Stimulated activated CD4-positive, alpha-beta T cell treated with anti-CD3 and anti-CD28 coated beads, Interleukin-12 subunit alpha, Interleukin-12 subunit beta, amount 100 ng/mL, for 48 hours (primary cell): Measurements from ENCODE around the gene PTPMT1.
A peak's percentile ranks its signal among the peaks of the same experiment; 100 is the strongest.
"Not testable (repeated sequence)": the region's sequence is repeated elsewhere in the genome, so short reads cannot be mapped to it uniquely, and the experiment has no call there.

ENCODE experiments used
- DNase-seq, 3 donors: peaks; one replicate each; pipeline ENCODE4 v3.0.0-alpha.2; 2020; ENCODE audit warnings: low read depth in 2 of 3, low spot score in 1 of 3

Gene PTPMT1, protein sequence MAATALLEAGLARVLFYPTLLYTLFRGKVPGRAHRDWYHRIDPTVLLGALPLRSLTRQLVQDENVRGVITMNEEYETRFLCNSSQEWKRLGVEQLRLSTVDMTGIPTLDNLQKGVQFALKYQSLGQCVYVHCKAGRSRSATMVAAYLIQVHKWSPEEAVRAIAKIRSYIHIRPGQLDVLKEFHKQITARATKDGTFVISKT

DNA sequence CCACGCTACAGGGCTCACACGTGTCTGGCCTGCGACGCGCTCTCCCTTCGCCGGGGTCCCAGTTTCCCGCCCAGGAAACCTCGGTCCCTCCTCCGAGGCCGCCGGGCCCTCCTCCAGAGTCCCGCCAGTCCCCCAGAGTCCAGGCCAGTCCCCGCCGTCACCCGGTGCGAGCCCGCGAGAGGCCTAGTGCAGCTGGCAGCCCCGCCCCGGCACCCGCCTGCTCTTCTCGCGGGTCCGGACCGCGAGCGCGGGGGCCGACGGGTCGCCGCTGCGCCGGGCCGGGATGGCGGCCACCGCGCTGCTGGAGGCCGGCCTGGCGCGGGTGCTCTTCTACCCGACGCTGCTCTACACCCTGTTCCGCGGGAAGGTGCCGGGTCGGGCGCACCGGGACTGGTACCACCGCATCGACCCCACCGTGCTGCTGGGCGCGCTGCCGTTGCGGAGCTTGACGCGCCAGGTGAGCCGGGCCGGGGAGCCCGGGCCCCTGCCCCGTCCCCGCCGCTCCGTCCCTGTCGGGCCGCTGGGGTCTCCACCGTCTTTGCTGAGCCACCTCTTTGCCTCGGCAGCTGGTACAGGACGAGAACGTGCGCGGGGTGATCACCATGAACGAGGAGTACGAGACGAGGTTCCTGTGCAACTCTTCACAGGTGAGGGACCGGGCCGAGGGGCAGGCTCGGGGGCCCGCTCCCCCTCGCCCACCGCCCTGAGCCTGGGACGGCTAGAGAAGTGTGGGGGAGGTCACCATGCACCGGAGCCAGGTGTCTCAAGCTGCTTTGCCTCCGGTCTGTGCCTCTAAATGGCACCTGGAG, at the start of gene PTPMT1:
Gene PTPMT1, plus strand, starts transcription at position 260 of the 809 bp plus-strand sequence. Its CDS starts 24 bp downstream, at position 284.
- DNase-seq = peak; percentile 37 to 67 (median 50)

DNA sequence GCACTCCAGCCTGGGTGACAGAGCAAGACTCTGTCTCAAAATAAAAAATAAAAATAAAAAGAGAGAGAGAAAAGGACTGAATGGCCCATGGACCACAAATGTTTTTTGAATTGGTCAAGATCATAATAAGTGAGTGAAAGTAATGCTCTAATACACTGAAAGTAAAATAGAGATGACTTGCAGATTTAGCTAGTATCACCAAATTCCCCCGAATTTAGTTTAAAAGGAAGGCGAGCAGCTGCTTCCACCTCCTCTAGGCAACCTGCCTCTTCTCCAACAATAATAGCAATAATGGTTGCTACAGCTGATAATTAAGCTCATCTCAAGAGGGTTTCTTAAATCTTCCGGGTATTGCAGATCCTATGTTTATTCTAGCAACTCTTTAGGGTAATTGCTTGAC, 49.2 kb upstream of the PTPMT1 start:
- DNase-seq = no peak

DNA sequence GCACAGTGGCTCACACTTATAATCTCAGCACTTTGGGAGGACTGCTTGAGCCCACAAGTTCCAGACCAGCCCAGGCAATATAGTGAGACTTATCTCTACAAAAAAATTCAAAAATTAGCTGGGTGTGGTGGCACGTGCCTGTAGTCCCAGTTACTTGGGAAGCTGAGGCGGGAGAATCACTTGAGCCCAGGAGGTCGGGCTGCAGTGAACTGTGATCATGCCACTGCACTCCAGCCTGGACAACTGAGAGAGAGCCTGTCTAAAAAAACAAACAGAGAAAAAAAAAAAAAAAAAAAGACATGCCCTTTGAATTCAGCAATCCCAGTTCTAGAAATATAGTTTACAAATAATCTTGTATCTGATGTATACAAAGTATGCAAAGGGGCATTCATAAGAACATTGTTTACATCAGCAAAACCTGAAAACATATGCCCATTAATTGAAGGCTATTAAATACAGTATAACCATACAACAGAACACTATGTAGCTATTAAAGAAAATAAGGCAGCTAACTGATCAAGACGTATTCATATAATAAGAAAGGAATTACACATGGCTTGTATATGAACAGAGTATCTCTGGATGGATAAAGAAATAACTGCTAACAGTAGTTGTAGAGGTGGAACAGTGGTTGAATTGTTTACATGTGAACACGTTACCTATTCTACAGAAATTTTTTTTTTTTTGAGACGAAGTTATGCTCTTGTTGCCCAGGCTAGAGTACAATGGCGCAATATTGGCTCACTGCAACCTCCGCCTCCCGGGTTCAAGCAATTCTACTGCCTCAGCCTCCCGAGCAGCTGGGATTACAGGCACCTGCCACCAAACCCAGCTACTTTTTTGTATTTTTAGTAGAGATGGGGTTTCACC, 48.2 kb upstream of the PTPMT1 start:
- DNase-seq = no peak

DNA sequence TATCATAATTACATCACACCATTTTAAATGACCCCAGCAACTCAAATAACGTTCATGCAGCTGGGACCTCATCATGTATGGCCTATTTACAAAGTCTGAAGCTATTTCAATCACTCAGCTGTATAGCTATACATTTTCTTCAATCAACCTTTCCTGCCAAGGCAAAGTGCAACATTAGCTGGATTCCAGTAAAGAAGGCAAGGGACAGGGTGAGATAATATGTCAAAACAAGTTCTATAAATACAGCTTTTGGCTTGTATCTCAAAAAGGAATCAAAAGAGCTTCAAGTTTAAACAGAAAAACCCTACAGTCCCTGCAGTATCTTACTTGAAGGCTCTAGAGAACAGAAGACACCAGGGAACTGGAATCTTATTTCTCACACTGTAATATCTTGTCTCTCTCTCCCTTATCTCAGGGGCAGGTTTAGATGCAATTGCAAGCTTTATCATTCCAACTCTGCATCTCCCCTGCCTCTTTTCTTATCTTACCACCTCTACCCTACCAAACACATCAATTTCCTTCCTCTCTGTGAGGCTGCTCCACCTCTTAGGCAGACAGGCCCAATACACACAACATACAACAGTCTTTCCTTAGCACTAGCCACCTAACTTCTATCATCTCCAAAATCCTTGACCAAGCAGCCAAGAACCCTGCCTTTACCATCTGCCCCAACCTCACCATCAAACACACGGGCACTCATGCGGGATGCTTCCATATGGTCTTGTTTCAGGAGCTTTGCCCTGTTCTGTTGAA, 47.0 kb upstream of the PTPMT1 start:
- DNase-seq = no peak

DNA sequence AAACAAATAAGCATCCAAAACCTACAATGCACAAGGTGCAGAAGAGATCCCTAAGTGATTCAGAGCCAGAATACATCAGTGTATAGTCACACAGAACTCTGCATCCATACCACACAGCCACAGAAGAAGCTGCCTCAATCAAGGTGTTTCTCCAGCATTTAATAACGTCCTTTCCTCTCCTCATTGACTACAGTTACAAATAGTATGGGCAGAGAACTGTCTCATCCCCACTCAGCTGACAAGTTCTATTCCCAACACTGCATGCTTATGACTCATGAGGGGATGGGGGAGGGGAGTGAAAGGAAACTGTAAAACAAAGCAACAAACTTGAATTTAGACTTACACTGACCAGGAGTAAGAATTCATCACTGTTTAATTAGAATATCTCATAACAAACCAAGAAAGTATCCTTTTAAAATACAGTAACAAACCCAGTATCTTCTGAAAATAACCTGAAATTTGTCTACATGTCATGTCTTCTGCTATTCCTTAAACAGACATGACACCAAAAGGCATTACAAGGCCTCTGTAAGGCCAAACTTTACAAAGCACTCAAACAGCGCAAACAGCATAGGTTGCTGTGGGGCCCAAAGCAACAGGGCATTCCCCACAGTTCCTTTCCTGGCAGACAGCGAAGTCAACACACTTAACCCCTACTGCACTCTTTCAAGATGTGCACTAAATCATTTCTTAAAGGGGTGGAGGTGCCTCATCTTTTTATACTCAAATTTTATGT, 41.7 kb upstream of the PTPMT1 start:
- DNase-seq = no peak

DNA sequence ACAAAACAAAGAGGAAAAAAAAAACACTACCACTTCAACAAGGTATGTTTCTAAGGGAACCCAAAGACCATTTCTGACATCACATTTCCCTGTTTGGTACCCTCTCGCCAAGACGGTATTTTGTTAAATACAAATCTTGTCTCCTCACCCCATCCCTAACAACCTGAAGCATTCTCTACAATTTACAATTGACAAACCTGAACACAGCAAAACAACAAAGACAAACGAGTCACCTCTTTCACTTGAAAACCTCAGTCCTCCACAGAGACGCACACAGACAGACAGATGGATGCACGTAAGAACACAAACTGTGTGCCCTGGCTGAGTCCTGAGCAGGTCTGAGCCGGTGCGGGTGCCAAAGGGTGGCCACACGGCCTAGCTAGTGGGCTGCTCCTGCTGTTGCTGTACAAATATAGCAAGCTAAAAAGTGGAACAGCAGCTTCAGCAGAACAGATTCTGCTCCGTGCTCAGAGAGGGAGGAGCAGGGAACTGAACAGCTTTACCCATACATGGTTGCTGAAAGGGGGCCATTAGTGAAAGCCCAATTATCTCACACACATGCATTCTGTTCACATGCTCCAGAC, 41.0 kb upstream of the PTPMT1 start:
- no peak for DNase-seq

DNA sequence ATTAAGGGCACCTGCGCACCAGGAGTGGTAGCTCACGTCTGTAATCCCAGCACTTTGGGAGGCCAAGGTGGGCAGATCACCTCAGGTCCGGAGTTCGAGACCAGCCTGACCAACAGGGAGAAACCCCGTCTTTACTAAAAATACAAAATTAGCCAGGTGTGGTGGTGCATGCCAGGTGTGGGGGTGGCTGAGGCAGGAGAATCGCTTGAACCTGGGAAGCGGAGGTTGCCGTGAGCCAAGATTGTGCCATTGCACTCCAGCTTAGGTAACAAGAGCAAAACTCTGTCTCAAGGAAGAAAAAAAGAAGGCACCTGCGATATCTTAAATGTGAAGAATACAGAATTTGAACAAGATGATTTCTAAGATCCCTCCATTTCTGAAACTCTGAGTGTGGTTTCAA, 39.4 kb upstream of the PTPMT1 start:
- DNase-seq = not testable (repeated sequence)

DNA sequence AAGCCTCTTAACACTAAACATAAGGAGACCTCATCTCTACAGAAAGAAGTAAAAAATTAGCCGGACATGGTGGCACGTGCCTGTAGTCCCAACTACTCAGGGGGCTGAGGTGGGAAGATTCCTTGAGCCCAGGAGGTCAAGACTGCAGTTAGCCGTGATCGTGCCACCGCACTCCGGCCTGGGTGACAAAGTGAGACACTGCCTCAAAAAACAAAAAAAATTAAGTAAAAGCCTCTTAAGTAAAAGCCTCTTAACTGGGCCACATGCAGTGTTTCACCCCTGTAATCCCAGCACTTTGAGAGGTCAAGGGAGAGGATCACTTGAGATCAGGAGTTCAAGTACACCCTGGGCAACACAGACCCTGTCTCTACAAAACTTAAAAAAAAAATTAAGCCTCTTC, 38.2 kb upstream of the PTPMT1 start:
- no peak for DNase-seq

DNA sequence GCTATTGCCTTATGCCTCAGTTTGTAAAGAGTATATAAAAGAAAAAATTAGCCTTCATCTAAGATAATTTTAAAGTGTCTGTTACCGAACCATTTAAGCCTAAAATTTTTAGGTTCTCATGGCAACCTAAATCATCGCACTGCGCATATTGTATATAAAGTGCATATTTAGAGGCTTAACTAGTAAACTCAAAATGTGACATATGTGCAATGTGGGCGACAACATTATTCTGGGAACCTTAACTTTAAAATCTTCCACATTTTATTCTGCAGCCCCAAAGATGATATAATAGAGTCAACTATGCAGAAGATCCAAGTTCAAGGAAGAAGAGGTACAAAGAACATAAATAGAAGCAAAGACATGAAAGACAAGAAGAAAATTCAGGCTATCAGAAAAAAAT, 35.4 kb upstream of the PTPMT1 start:
- DNase-seq = no peak

DNA sequence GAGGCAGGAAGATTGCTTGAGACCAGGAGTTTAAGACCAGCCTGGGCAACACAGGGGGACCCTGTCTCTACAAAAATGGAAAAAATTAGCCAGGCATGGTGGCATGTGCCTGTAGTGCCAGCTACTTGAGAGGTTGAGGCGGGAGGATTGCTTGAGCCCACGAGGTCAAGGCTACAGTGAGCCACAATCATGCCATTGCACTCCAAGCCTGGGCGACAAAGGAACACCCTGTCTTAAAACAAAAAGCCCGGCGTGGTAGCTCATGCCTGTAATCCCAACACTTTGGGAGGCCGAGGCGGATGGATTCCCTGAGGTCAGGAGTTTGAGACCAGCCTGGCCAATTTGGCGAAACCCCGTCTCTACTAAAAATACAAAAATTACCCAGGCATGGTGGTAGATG, 34.7 kb upstream of the PTPMT1 start:
- not testable (repeated sequence) for DNase-seq

DNA sequence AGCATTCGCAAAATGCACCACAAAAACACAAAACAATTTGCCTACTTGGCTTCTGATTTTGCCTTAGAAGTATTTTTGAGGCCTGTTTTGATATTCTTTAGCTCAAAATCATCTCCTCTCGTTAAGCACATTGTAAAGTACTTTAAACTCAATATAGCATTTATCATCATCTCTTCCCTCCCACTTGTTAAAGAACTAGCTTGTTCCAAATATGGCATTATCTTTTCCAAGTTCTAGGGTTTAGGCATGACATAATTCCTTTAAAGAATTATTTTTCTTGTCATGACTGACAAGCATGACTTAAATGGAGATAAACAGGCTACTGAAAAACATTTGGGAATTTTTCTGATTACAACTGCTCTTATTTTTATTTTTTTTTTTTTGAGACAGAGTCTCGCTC, 33.7 kb upstream of the PTPMT1 start:
- no peak for DNase-seq

DNA sequence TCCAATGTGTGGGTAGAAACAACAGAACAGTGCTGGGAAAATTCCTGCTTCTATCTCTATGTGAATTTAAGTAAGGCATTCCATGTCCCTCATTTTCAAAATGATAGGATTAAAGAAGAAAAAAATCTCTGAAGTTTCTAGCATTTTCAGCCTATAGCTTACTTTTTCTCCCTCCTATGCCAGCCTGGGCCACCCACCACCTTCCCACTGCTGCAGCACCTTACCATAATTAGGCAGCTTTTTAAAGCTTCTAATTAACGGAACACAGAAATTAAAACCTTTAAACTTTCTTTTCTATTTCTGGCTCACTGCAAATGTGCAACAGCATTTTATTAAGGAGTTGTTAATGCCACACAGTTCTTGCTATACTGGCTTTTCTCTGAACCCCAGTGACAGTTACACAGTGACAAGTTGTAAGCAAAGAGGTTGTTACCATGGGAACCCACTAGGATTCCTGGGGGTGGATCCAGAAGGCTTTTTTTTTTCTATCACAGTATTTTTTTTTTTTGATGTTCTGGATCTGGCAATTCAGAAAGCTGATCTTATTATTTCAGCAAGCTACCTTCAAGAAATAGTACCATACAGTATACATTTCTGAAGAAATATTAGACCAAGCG, 32.7 kb upstream of the PTPMT1 start:
- no peak for DNase-seq

DNA sequence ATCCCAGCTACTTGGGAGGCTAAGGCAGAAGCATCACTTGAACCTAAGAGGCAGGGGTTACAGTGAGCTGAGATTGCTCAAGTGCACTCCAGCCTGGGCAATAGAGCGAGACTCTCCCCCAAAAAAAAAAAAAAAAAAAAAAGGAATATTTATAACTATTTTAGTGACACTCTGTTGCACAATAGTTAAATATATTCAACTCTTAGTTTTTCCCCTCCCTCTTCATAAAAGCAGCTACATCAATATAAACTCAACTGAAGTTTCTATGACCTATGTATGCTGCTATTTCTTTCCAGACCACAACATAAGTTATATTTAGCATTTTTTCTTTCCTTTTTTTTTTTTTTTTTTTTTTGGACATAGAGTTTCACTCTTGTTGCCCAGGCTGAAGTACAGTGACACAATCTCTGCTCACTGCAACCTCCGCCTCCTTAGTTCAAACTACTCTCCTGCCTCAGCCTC, 31.7 kb upstream of the PTPMT1 start:
- no peak for DNase-seq

DNA sequence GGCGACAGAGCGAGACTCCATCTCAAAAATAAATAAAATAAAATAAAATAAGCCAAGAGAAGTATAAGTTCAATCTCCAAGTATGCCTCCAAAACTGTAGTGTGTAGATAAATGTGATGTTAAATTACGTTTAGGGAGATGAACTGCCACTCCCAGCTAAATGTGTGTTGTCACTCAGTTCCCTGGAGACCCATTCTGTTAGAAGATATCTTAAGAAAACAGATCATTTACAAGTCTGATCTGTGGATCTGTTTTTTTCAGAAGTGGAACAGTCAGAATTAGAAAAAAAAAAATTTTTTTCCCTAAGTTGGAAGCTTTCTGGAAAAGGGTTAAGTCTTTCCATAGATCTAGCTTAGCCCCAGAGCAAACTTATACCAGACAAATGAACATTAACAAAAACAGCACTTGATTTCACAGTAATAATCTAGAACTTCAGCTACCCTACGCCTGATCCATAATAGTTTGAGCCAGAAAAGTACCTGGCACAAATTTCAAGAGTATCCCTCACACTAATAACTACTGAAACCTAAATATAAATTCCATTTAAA, 30.6 kb upstream of the PTPMT1 start:
- DNase-seq = no peak

DNA sequence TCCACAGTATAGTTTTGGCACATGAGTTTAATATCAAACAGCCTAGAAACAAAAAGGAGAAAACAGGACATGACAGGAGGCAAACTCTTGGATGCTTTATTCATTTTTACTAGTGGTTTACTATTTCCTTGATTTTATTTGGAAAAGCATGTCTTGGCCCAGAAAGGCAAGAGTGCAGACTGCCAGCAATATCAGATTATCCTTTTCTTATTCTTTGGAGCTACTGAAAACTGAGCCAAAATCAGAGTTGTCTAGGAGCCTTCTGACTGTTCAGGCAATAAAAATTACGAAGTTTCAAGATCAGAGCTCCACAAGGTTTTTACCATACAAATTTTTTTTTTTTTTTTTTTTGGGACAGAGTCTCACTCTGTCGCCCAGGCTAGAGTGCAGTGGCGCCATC, 28.5 kb upstream of the PTPMT1 start:
- no peak for DNase-seq

DNA sequence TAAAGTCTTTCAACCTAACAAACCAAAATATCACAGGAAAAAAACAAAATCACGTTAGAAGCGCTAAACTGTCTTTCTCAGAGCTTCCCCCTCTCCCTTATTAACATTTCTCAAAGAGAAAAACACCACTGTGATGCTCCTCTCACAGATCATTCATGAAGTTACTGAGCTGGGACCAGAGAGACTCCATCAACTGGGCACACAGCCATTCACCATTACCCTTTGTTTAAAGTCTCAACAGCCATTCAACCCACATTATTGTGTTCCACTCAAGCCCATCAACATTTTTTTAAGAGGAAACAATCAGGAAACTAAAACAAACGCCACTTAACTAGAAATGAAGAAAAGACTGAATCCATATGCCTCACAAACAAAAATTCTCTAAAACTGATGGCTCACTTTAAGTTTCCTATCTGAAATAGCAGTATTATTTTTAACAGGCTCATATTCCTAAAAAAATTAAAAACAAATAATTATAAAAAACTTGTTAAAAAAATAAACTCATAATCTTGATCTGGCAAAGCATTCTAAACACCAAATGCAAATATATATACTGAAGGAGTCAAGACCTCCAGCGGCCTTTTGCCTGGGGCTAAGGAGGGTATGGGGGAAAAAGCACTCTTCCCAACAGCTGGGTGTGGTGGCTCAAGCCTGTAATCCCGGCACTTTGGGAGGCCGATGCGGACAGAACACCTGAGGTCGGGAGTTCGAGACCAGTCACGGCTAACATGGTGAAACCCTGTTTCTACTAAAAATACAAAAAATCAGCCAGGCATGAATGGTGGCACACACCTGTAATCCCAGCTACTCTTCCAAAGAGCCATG, 26.4 kb upstream of the PTPMT1 start:
- no peak for DNase-seq

DNA sequence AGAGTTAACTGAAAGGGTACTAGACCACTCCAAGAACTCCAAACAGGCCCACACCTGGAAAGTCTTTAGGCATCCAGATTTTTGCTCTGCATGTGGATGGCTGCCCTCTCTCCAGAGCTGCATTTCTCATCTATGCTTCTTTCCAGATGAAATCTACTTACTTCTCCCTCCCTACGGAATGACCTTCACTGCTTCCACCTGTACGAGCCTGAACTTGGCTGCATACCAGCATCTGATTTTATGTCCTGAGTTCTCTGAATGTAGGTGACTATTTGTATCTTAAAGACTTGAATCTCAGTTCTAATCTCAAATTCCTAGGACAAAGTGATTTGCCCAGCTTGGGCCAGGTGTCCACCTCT, 25.7 kb upstream of the PTPMT1 start:
- no peak for DNase-seq

DNA sequence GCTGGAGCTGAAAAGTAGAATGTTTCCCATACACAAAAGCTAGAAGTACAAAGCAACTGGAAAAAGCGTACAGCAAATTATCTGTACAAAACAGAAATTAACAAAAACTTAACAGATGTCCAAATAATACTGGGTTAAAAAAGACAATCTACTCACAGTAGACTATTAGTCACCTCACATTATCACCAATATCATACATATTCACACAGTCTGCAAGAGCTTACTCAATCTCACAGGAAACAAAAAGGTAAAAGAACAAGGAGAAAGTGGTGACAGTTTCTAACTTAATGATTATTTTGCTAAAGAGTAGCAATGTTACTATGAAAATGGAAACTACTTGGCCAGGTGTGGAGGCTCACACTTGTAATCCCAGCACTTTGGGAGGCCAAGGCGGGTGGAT, 24.3 kb upstream of the PTPMT1 start:
- no peak for DNase-seq
